ENCODE data around the gene SENP3.

The SENP3 gene

GRCh38 chr17:7561589-7562207, at the start of gene SENP3:
SENP3 (plus strand) TSS chr17:7561919; CDS start chr17:7563077, 1,158 bp downstream.
- DNase-seq (ENCODE audit: low read depth), result peak; percentile 89

GRCh38 chr17:7512105-7512504, 49.6 kb upstream of the SENP3 start:
- DNase-seq (ENCODE audit: low read depth), result no peak

GRCh38 chr17:7512824-7513540, 48.7 kb upstream of the SENP3 start:
- DNase-seq (ENCODE audit: low read depth), result no peak

- no peak for DNase-seq (ENCODE audit: low read depth)
Measured at GRCh38 chr17:7513850-7514419, 47.8 kb upstream of the SENP3 start.

- DNase-seq (ENCODE audit: low read depth), result no peak
Measured at GRCh38 chr17:7515911-7516610, 45.7 kb upstream of the SENP3 start.

- DNase-seq (ENCODE audit: low read depth), result peak; percentile 21
Measured at GRCh38 chr17:7523033-7523432, 38.7 kb upstream of the SENP3 start.

- no peak for DNase-seq (ENCODE audit: low read depth)
Measured at GRCh38 chr17:7528842-7529241, 32.9 kb upstream of the SENP3 start.

- peak; percentile 18 for DNase-seq (ENCODE audit: low read depth)
Measured at GRCh38 chr17:7530023-7530900, 31.5 kb upstream of the SENP3 start.

GRCh38 chr17:7538050-7538449, 23.7 kb upstream of the SENP3 start:
- no peak for DNase-seq (ENCODE audit: low read depth)

- DNase-seq (ENCODE audit: low read depth), result peak; percentile 36
Measured at GRCh38 chr17:7538891-7539545, 22.7 kb upstream of the SENP3 start.

- DNase-seq (ENCODE audit: low read depth), result no peak
Measured at GRCh38 chr17:7541074-7541621, 20.6 kb upstream of the SENP3 start.

GRCh38 chr17:7544911-7545310, 16.8 kb upstream of the SENP3 start:
- DNase-seq (ENCODE audit: low read depth), result no peak

GRCh38 chr17:7548585-7549400, 12.9 kb upstream of the SENP3 start, which contains the start of gene TNFSF12:
TNFSF12 (plus strand) TSS chr17:7549058; CDS start chr17:7549154, 96 bp downstream.
- peak; percentile 62 for DNase-seq (ENCODE audit: low read depth)

GRCh38 chr17:7549401-7550055, 12.2 kb upstream of the SENP3 start:
- no peak for DNase-seq (ENCODE audit: low read depth)

- no peak for DNase-seq (ENCODE audit: low read depth)
Measured at GRCh38 chr17:7550344-7550743, 11.4 kb upstream of the SENP3 start.

GRCh38 chr17:7551396-7551795, 10.3 kb upstream of the SENP3 start:
- DNase-seq (ENCODE audit: low read depth), result no peak

GRCh38 chr17:7552621-7553051, 9.1 kb upstream of the SENP3 start:
- DNase-seq (ENCODE audit: low read depth), result no peak

GRCh38 chr17:7553356-7553755, 8.4 kb upstream of the SENP3 start:
- DNase-seq (ENCODE audit: low read depth), result no peak

- no peak for DNase-seq (ENCODE audit: low read depth)
Measured at GRCh38 chr17:7555320-7555948, 6.3 kb upstream of the SENP3 start.

Measured in EH (cell line).